CD4-positive, alpha-beta T cell treated with Interferon alpha-2 for 1 hour (primary cell): ENCODE measurements around the gene CBARP.

ENCODE experiments used
- DNase-seq, 2 donors: peaks; one replicate each; pipeline ENCODE4 v3.0.0-alpha.2; 2020 to 2022

Gene CBARP

GRCh38 chr19:1237754-1238368 is at the start of gene CBARP:
CBARP (minus strand) TSS chr19:1238005; CDS start chr19:1236100, 1,905 bp downstream.
- peak in 1 of 2 donors; percentile 47 for DNase-seq

GRCh38 chr19:1286487-1287353 is 48.9 kb upstream of the CBARP start:
- no peak for DNase-seq

GRCh38 chr19:1285737-1286360 is 48.0 kb upstream of the CBARP start, which contains the start of gene EFNA2:
EFNA2 (plus strand) TSS chr19:1285873; CDS start chr19:1286169, 296 bp downstream.
- DNase-seq: no peak

- no peak for DNase-seq
Measured at GRCh38 chr19:1284979-1285736, 47.4 kb upstream of the CBARP start.

- DNase-seq: no peak
Measured at GRCh38 chr19:1284293-1284978, 46.6 kb upstream of the CBARP start.

GRCh38 chr19:1283917-1284292 is 46.1 kb upstream of the CBARP start:
- DNase-seq: no peak

- DNase-seq: no peak
Measured at GRCh38 chr19:1283207-1283916, 45.6 kb upstream of the CBARP start.

GRCh38 chr19:1282588-1283206 is 44.9 kb upstream of the CBARP start:
- no peak for DNase-seq

GRCh38 chr19:1281569-1282287 is 43.9 kb upstream of the CBARP start:
- no peak for DNase-seq

GRCh38 chr19:1280636-1281568 is 43.1 kb upstream of the CBARP start:
- no peak for DNase-seq

- DNase-seq: peak; percentile 80 to 84
Measured at GRCh38 chr19:1279782-1280341, 42.1 kb upstream of the CBARP start.

- DNase-seq: no peak
Measured at GRCh38 chr19:1278713-1279660, 41.2 kb upstream of the CBARP start.

- no peak for DNase-seq
Measured at GRCh38 chr19:1278074-1278473, 40.3 kb upstream of the CBARP start.

- no peak for DNase-seq
Measured at GRCh38 chr19:1277061-1277460, 39.3 kb upstream of the CBARP start.

- no peak for DNase-seq
Measured at GRCh38 chr19:1276628-1277022, 38.8 kb upstream of the CBARP start.

GRCh38 chr19:1275976-1276627 is 38.3 kb upstream of the CBARP start:
- DNase-seq: no peak

GRCh38 chr19:1275260-1275975 is 37.6 kb upstream of the CBARP start, which contains the start of gene FAM174C:
FAM174C (plus strand) TSS chr19:1275530; CDS start chr19:1275550, 20 bp downstream.
- peak; percentile 96 to 97 for DNase-seq
